Measurements from ENCODE around the gene DAO.

DNA sequence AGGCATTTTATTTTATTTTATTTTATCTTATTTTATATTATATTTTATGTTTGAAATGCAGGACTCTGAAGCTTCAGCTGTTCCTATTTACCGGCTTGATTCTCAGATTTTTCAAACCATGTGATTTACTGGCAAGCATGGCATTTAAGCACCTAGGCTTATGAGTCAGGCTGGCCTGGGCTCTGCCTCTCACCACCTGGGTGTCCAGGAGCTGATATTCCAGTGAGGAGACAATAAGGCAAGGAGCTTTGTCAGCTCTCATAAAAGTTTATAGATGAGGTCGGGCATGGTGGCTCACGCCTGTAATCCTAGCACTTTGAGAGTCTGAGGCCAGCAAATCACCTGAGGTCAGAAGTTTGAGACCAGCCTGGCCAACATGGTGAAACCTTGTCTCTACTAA is 2.1 kb downstream of the DAO start:
- TF ChIP-seq, protein P1, sequence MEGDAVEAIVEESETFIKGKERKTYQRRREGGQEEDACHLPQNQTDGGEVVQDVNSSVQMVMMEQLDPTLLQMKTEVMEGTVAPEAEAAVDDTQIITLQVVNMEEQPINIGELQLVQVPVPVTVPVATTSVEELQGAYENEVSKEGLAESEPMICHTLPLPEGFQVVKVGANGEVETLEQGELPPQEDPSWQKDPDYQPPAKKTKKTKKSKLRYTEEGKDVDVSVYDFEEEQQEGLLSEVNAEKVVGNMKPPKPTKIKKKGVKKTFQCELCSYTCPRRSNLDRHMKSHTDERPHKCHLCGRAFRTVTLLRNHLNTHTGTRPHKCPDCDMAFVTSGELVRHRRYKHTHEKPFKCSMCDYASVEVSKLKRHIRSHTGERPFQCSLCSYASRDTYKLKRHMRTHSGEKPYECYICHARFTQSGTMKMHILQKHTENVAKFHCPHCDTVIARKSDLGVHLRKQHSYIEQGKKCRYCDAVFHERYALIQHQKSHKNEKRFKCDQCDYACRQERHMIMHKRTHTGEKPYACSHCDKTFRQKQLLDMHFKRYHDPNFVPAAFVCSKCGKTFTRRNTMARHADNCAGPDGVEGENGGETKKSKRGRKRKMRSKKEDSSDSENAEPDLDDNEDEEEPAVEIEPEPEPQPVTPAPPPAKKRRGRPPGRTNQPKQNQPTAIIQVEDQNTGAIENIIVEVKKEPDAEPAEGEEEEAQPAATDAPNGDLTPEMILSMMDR (IDR thresholded peaks at IDR 0.05; ENCODE audit: low read depth, low read length): no peak
- TF ChIP-seq MYC (IDR thresholded peaks at IDR 0.05; ENCODE audit: low read depth, low read length) (no peak), POLR2A (IDR thresholded peaks at IDR 0.05; ENCODE audit: extremely low read depth, insufficient read length) (no peak)
